Measurements from ENCODE around the gene MIOS. TPM values are rescaled to one million over a fixed set of nuclear protein-coding genes. Genes with fewer than 3 reads are reported as not detected.

The MIOS gene
- total RNA-seq, 1 donor from 2014 or later: 22.3 TPM

- no peak for TF ChIP-seq CTCF (IDR thresholded peaks at IDR 0.05; ENCODE audit: unreplicated experiment)
Observed at GRCh38 chr7:7581531-7582179, 15.0 kb downstream of the MIOS start.

GRCh38 chr7:7582596-7582995 lies 15.9 kb downstream of the MIOS start:
- Mint-ChIP-seq H3K27ac (ENCODE audit: unreplicated experiment) (no peak overlapping the region), H3K4me3 (ENCODE audit: unreplicated experiment) (no peak overlapping the region)

More at GRCh38 chr7:7581531-7582179, 15.0 kb downstream of the MIOS start:
- no peaks in the 10 kb centered on the region for H3K9me3 Mint-ChIP-seq (ENCODE audit: unreplicated experiment)
- DNase-seq (ENCODE audit: low spot score): no peak
- no peaks in the 10 kb centered on the region for H3K36me3 Mint-ChIP-seq (ENCODE audit: low read depth, unreplicated experiment)
- no peaks in the 10 kb centered on the region for H3K4me1 Mint-ChIP-seq (ENCODE audit: unreplicated experiment)
- no peak overlapping the region for H3K4me3 Mint-ChIP-seq (ENCODE audit: unreplicated experiment)
- H3K27me3 Mint-ChIP-seq (ENCODE audit: unreplicated experiment): no peaks in the 10 kb centered on the region
- no peak overlapping the region for H3K27ac Mint-ChIP-seq (ENCODE audit: unreplicated experiment)

GRCh38 chr7:7583731-7584130 lies 17.0 kb downstream of the MIOS start:
- Mint-ChIP-seq H3K27me3 (ENCODE audit: unreplicated experiment) (no peaks in the 10 kb centered on the region), H3K4me1 (ENCODE audit: unreplicated experiment) (no peaks in the 10 kb centered on the region), H3K27ac (ENCODE audit: unreplicated experiment) (no peak overlapping the region), H3K36me3 (ENCODE audit: low read depth, unreplicated experiment) (no peaks in the 10 kb centered on the region), H3K4me3 (ENCODE audit: unreplicated experiment) (no peak overlapping the region), H3K9me3 (ENCODE audit: unreplicated experiment) (no peaks in the 10 kb centered on the region)
- DNase-seq (ENCODE audit: low spot score): no peak
- no peak for TF ChIP-seq CTCF (IDR thresholded peaks at IDR 0.05; ENCODE audit: unreplicated experiment)

More at GRCh38 chr7:7582596-7582995, 15.9 kb downstream of the MIOS start:
- DNase-seq (ENCODE audit: low spot score): no peak
- Mint-ChIP-seq H3K4me1 (ENCODE audit: unreplicated experiment) (no peaks in the 10 kb centered on the region), H3K27me3 (ENCODE audit: unreplicated experiment) (no peaks in the 10 kb centered on the region), H3K9me3 (ENCODE audit: unreplicated experiment) (no peaks in the 10 kb centered on the region), H3K36me3 (ENCODE audit: low read depth, unreplicated experiment) (no peaks in the 10 kb centered on the region)
- TF ChIP-seq CTCF (IDR thresholded peaks at IDR 0.05; ENCODE audit: unreplicated experiment): no peak

GRCh38 chr7:7584653-7585052 lies 18.0 kb downstream of the MIOS start:
- no peaks in the 10 kb centered on the region for H3K36me3 Mint-ChIP-seq (ENCODE audit: low read depth, unreplicated experiment)
- no peak for DNase-seq (ENCODE audit: low spot score)
- no peaks in the 10 kb centered on the region for H3K4me1 Mint-ChIP-seq (ENCODE audit: unreplicated experiment)
- H3K27me3 Mint-ChIP-seq (ENCODE audit: unreplicated experiment): no peaks in the 10 kb centered on the region
- no peak overlapping the region for H3K27ac Mint-ChIP-seq (ENCODE audit: unreplicated experiment)
- no peaks in the 10 kb centered on the region for H3K9me3 Mint-ChIP-seq (ENCODE audit: unreplicated experiment)
- no peak overlapping the region for H3K4me3 Mint-ChIP-seq (ENCODE audit: unreplicated experiment)
- no peak for TF ChIP-seq CTCF (IDR thresholded peaks at IDR 0.05; ENCODE audit: unreplicated experiment)

GRCh38 chr7:7585241-7585928 lies 18.7 kb downstream of the MIOS start:
- Mint-ChIP-seq H3K9me3 (ENCODE audit: unreplicated experiment) (no peaks in the 10 kb centered on the region), H3K36me3 (ENCODE audit: low read depth, unreplicated experiment) (no peaks in the 10 kb centered on the region), H3K4me3 (ENCODE audit: unreplicated experiment) (no peak overlapping the region), H3K4me1 (ENCODE audit: unreplicated experiment) (no peaks in the 10 kb centered on the region), H3K27ac (ENCODE audit: unreplicated experiment) (no peak overlapping the region), H3K27me3 (ENCODE audit: unreplicated experiment) (no peaks in the 10 kb centered on the region)
- DNase-seq (ENCODE audit: low spot score): no peak
- TF ChIP-seq CTCF (IDR thresholded peaks at IDR 0.05; ENCODE audit: unreplicated experiment): no peak

Data from endothelial cell (in vitro differentiated cells).